ENCODE data around the gene AFAP1. TPM values are rescaled to one million over a fixed set of nuclear protein-coding genes. Genes with fewer than 3 reads are reported as not detected.

AFAP1 gene
- total RNA-seq, 1 experiment from 2014 or later, result 22.5 TPM

- no peaks in the 10 kb centered on the region for H3K9me3 Mint-ChIP-seq (ENCODE audit: unreplicated experiment)
- ChIA-PET POLR2A (no interaction called here), CTCF (interaction anchor here (0.6 kb wide), 1 partner anchor 94 kb away, joined by 3 read pairs; no protein-coding TSS in a partner anchor)
- no peaks in the 10 kb centered on the region for H3K4me1 Mint-ChIP-seq (ENCODE audit: insufficient read depth, unreplicated experiment)
- peaks cover 38% of the 10 kb centered on the region for H3K36me3 Mint-ChIP-seq (ENCODE audit: insufficient read depth, unreplicated experiment)
- no peaks in the 10 kb centered on the region for H3K27me3 Mint-ChIP-seq (ENCODE audit: insufficient read depth, unreplicated experiment)
- no peak overlapping the region for H3K27ac Mint-ChIP-seq (ENCODE audit: low read depth, unreplicated experiment)
- TF ChIP-seq CTCF (IDR thresholded peaks at IDR 0.05; ENCODE audit: unreplicated experiment), result no peak
- intact Hi-C loops (cut with micrococcal nuclease), result no loop called here
- DNase-seq (ENCODE audit: unreplicated experiment), result no peak
- H3K4me3 Mint-ChIP-seq (ENCODE audit: unreplicated experiment), result no peak overlapping the region
- BruUV-seq (replicated peaks), result no TSS peak
Observed at GRCh38 chr4:7765666-7766065, 174.0 kb downstream of the AFAP1 start.

- Mint-ChIP-seq H3K4me1 (ENCODE audit: insufficient read depth, unreplicated experiment) (no peaks in the 10 kb centered on the region), H3K4me3 (ENCODE audit: unreplicated experiment) (no peak overlapping the region), H3K36me3 (ENCODE audit: insufficient read depth, unreplicated experiment) (peaks cover 28% of the 10 kb centered on the region), H3K27ac (ENCODE audit: low read depth, unreplicated experiment) (no peak overlapping the region), H3K27me3 (ENCODE audit: insufficient read depth, unreplicated experiment) (no peaks in the 10 kb centered on the region), H3K9me3 (ENCODE audit: unreplicated experiment) (no peaks in the 10 kb centered on the region)
- intact Hi-C loops (cut with micrococcal nuclease), result no loop called here
- DNase-seq (ENCODE audit: unreplicated experiment), result no peak
- POLR2A ChIA-PET, result no interaction called here
- no TSS peak for BruUV-seq (replicated peaks)
- no peak for TF ChIP-seq CTCF (IDR thresholded peaks at IDR 0.05; ENCODE audit: unreplicated experiment)
- CTCF ChIA-PET, result no interaction called here
Observed at GRCh38 chr4:7764466-7764865, 175.2 kb downstream of the AFAP1 start.

- intact Hi-C loops (cut with micrococcal nuclease), result no loop called here
- H3K27ac Mint-ChIP-seq (ENCODE audit: low read depth, unreplicated experiment), result no peak overlapping the region
- BruUV-seq (replicated peaks), result no TSS peak
Observed at GRCh38 chr4:7763788-7764187, 175.9 kb downstream of the AFAP1 start.

GRCh38 chr4:7763106-7763505 lies 176.6 kb downstream of the AFAP1 start:
- no peaks in the 10 kb centered on the region for H3K27me3 Mint-ChIP-seq (ENCODE audit: insufficient read depth, unreplicated experiment)
- DNase-seq (ENCODE audit: unreplicated experiment), result no peak
- H3K9me3 Mint-ChIP-seq (ENCODE audit: unreplicated experiment), result no peaks in the 10 kb centered on the region
- H3K36me3 Mint-ChIP-seq (ENCODE audit: insufficient read depth, unreplicated experiment), result peaks cover 23% of the 10 kb centered on the region
- intact Hi-C loops (cut with micrococcal nuclease), result no loop called here
- H3K4me1 Mint-ChIP-seq (ENCODE audit: insufficient read depth, unreplicated experiment), result no peaks in the 10 kb centered on the region
- ChIA-PET CTCF (no interaction called here), POLR2A (no interaction called here)
- no peak for TF ChIP-seq CTCF (IDR thresholded peaks at IDR 0.05; ENCODE audit: unreplicated experiment)
- H3K4me3 Mint-ChIP-seq (ENCODE audit: unreplicated experiment), result no peak overlapping the region
- BruUV-seq (replicated peaks), result no TSS peak
- H3K27ac Mint-ChIP-seq (ENCODE audit: low read depth, unreplicated experiment), result no peak overlapping the region

More at GRCh38 chr4:7763788-7764187, 175.9 kb downstream of the AFAP1 start:
- Mint-ChIP-seq H3K27me3 (ENCODE audit: insufficient read depth, unreplicated experiment) (no peaks in the 10 kb centered on the region), H3K4me3 (ENCODE audit: unreplicated experiment) (no peak overlapping the region), H3K36me3 (ENCODE audit: insufficient read depth, unreplicated experiment) (peaks cover 23% of the 10 kb centered on the region), H3K9me3 (ENCODE audit: unreplicated experiment) (no peaks in the 10 kb centered on the region), H3K4me1 (ENCODE audit: insufficient read depth, unreplicated experiment) (no peaks in the 10 kb centered on the region)
- ChIA-PET POLR2A (no interaction called here), CTCF (no interaction called here)
- no peak for DNase-seq (ENCODE audit: unreplicated experiment)
- TF ChIP-seq CTCF (IDR thresholded peaks at IDR 0.05; ENCODE audit: unreplicated experiment), result no peak

Data from MCF 10A (cell line).